Activated T-cell treated with anti-CD3 and anti-CD28 coated beads, Interleukin-2, amount 50 U/mL, for 72 hours (primary cell): ENCODE data around the gene SPATA13. TPM values are rescaled to one million over a fixed set of nuclear protein-coding genes. Genes with fewer than 3 reads are reported as not detected.

Source experiments
- ATAC-seq, 2 donors: fragments of 150-1000 bp; cut with Tn5 transposase; replicated peaks in 1 of 2; 2 replicates each; pipeline ENCODE4 v1.10.0; 2021; ENCODE audit warnings: moderate library complexity in 2 of 2, mild to moderate bottlenecking in 1 of 2
- DNase-seq, 2 donors: peaks; one replicate each; pipeline ENCODE4 v3.0.0; 2021 to 2022; ENCODE audit warnings: mixed read lengths in 1 of 2
- H3K27ac Mint-ChIP-seq: one replicate; pipeline ENCODE4 v1.8.0; 2022; ENCODE audit warnings: mild to moderate bottlenecking, moderate library complexity, mixed read lengths
- H3K27me3 Mint-ChIP-seq: one replicate; pipeline ENCODE4 v1.8.0; 2022; ENCODE audit warnings: low read depth, mixed read lengths
- H3K36me3 Mint-ChIP-seq, 2 donors: one replicate each; pipeline ENCODE4 v1.8.0; 2022; ENCODE audit warnings: mixed read lengths in 2 of 2, mild to moderate bottlenecking in 1 of 2; ENCODE audit not compliant: insufficient read depth in 2 of 2
- H3K4me1 Mint-ChIP-seq: one replicate; pipeline ENCODE4 v1.8.0; 2022; ENCODE audit warnings: low read depth, mixed read lengths
- H3K4me3 Mint-ChIP-seq, 2 donors: one replicate each; pipeline ENCODE4 v1.8.0; 2022; ENCODE audit warnings: mild to moderate bottlenecking in 2 of 2, mixed read lengths in 2 of 2, moderate library complexity in 2 of 2
- H3K9me3 Mint-ChIP-seq, 2 donors: one replicate each; pipeline ENCODE4 v1.8.0; 2022; ENCODE audit warnings: mixed read lengths in 2 of 2
- total RNA-seq, 2 donors: library from RNA; stranded (reverse); gene quantifications; one replicate each; pipeline ENCODE4 v1.2.3, GENCODE V29; 2022

Gene SPATA13
- total RNA-seq, 2 donors from 2014 or later = 60.8 to 68.6 TPM

GRCh38 chr13:24355103-24355502 lies 194.6 kb downstream of the SPATA13 start:
- ATAC-seq (no peak), DNase-seq (no peak)
- Mint-ChIP-seq H3K27ac (no peak overlapping the region), H3K4me1 (no peaks in the 10 kb centered on the region), H3K9me3 (no peaks in the 10 kb centered on the region), H3K27me3 (no peaks in the 10 kb centered on the region), H3K4me3 (no peak overlapping the region), H3K36me3 (no peaks in the 10 kb centered on the region)

DNA sequence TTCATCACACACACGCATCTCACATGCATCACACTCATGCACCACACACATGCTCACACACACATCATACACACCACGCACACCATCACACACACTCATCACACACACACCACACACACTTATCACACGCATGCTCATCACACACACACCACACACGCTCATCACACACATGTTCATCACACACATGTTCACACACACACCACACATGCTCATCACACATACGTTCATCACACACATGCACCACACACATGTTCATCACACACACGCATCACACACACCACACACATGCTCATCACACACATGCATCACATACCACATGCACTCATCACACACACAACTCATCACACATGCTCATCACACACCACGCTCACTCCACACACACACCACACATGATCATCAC lies 195.8 kb downstream of the SPATA13 start:
- no peak overlapping the region for H3K4me3 Mint-ChIP-seq

More for the DNA sequence above, 195.8 kb downstream of the SPATA13 start:
- H3K36me3 Mint-ChIP-seq = no peaks in the 10 kb centered on the region
- no peaks in the 10 kb centered on the region for H3K27me3 Mint-ChIP-seq
- no peaks in the 10 kb centered on the region for H3K4me1 Mint-ChIP-seq
- ATAC-seq (no peak), DNase-seq (no peak)
- H3K27ac Mint-ChIP-seq = no peak overlapping the region
- H3K9me3 Mint-ChIP-seq = no peaks in the 10 kb centered on the region

Other genes with a start within 250 kb of the SPATA13 start
- under 1 TPM in 1 of 2 donors, not detected in 1; 0.14 TPM for gene C1QTNF9, start 148.9 kb downstream of the SPATA13 start, total RNA-seq